Iris pigment epithelial cell (primary cell): ENCODE measurements around the gene ZNF420.

Experiments used
- DNase-seq: peaks from one replicate; pipeline ENCODE4 v3.0.0-alpha.2; 2011; ENCODE audit warnings: low read depth

Gene ZNF420

GRCh38 chr19:37148214-37148613 is 70.0 kb downstream of the ZNF420 start:
- no peak for DNase-seq

GRCh38 chr19:37160153-37160552 is 81.9 kb downstream of the ZNF420 start:
- DNase-seq = no peak

- no peak for DNase-seq
Measured at GRCh38 chr19:37165635-37166034, 87.4 kb downstream of the ZNF420 start.

- peak; percentile 98 for DNase-seq
Measured at GRCh38 chr19:37172368-37173366, 94.4 kb downstream of the ZNF420 start, which contains the start of gene ZNF585A. Gene ZNF585A, minus strand, starts transcription at chr19:37172695. Its CDS starts 2,785 bp downstream, at chr19:37169910.
